ENCODE results near the gene SUCLG1.

SUCLG1 gene

GRCh38 chr2:84459018-84459943 is at the start of gene SUCLG1:
Gene SUCLG1 (minus strand): TSS chr2:84459280. CDS start chr2:84459269, 11 bp downstream.
- peaks cover 13% of the 10 kb centered on the region for H3K4me1 ChIP-seq
- H3K27me3 ChIP-seq (ENCODE audit: control insufficient read depth, insufficient read depth, low read length), result no peaks in the 10 kb centered on the region
- H3K9me3 ChIP-seq (ENCODE audit: control insufficient read depth, low read length), result no peaks in the 10 kb centered on the region
- H3K27ac ChIP-seq, result peak within 1 kb of the TSS; percentile 94
- H3K4me3 ChIP-seq (ENCODE audit: low read depth, low read length), result peak within 1 kb of the TSS; percentile 99
- peaks cover 39% of the 10 kb centered on the region for H3K79me2 ChIP-seq
- peak; percentile 6 for TF ChIP-seq CTCF (IDR thresholded peaks at IDR 0.05)
- H3K9ac ChIP-seq, result peak within 1 kb of the TSS; percentile 97
- H3K4me2 ChIP-seq (ENCODE audit: low read length), result peak within 1 kb of the TSS; percentile 97
- no peaks in the 10 kb centered on the region for H3K36me3 ChIP-seq (ENCODE audit: control insufficient read depth, insufficient read depth, low read length)
- peak within 1 kb of the TSS; percentile 72 for H2AFZ ChIP-seq

- H2AFZ ChIP-seq, result no peak overlapping the region
- no peaks in the 10 kb centered on the region for H3K4me1 ChIP-seq
- no peak overlapping the region for H3K4me3 ChIP-seq (ENCODE audit: low read depth, low read length)
- H3K27me3 ChIP-seq (ENCODE audit: control insufficient read depth, insufficient read depth, low read length), result no peaks in the 10 kb centered on the region
- H3K9ac ChIP-seq, result no peak overlapping the region
- no peaks in the 10 kb centered on the region for H3K36me3 ChIP-seq (ENCODE audit: control insufficient read depth, insufficient read depth, low read length)
- H3K27ac ChIP-seq, result no peak overlapping the region
- H3K4me2 ChIP-seq (ENCODE audit: low read length), result no peak overlapping the region
- no peaks in the 10 kb centered on the region for H3K79me2 ChIP-seq
- TF ChIP-seq CTCF (IDR thresholded peaks at IDR 0.05), result no peak
- no peaks in the 10 kb centered on the region for H3K9me3 ChIP-seq (ENCODE audit: control insufficient read depth, low read length)
These were observed 39.2 kb upstream of the SUCLG1 start for GRCh38 chr2:84498150-84498799.

GRCh38 chr2:84497285-84497684 is 38.2 kb upstream of the SUCLG1 start:
- peaks cover 1% of the 10 kb centered on the region for H3K4me1 ChIP-seq
- H3K36me3 ChIP-seq (ENCODE audit: control insufficient read depth, insufficient read depth, low read length), result no peaks in the 10 kb centered on the region
- no peaks in the 10 kb centered on the region for H3K79me2 ChIP-seq
- H3K9me3 ChIP-seq (ENCODE audit: control insufficient read depth, low read length), result no peaks in the 10 kb centered on the region
- no peak overlapping the region for H2AFZ ChIP-seq
- no peak overlapping the region for H3K27ac ChIP-seq
- TF ChIP-seq CTCF (IDR thresholded peaks at IDR 0.05), result no peak
- no peaks in the 10 kb centered on the region for H3K27me3 ChIP-seq (ENCODE audit: control insufficient read depth, insufficient read depth, low read length)
- H3K4me3 ChIP-seq (ENCODE audit: low read depth, low read length), result no peak overlapping the region
- H3K9ac ChIP-seq, result no peak overlapping the region
- H3K4me2 ChIP-seq (ENCODE audit: low read length), result no peak overlapping the region

- no peak for TF ChIP-seq CTCF (IDR thresholded peaks at IDR 0.05)
- no peak overlapping the region for H3K9ac ChIP-seq
- peaks cover 10% of the 10 kb centered on the region for H3K4me1 ChIP-seq
- no peak overlapping the region for H3K4me2 ChIP-seq (ENCODE audit: low read length)
- H3K4me3 ChIP-seq (ENCODE audit: low read depth, low read length), result no peak overlapping the region
- H3K27ac ChIP-seq, result no peak overlapping the region
- no peaks in the 10 kb centered on the region for H3K79me2 ChIP-seq
- H2AFZ ChIP-seq, result no peak overlapping the region
- no peaks in the 10 kb centered on the region for H3K27me3 ChIP-seq (ENCODE audit: control insufficient read depth, insufficient read depth, low read length)
- H3K36me3 ChIP-seq (ENCODE audit: control insufficient read depth, insufficient read depth, low read length), result no peaks in the 10 kb centered on the region
- H3K9me3 ChIP-seq (ENCODE audit: control insufficient read depth, low read length), result no peaks in the 10 kb centered on the region
These were observed 37.3 kb upstream of the SUCLG1 start for GRCh38 chr2:84496386-84496785.
